OCI-LY1 (cell line): ENCODE measurements around the gene GFER.
"Not testable (repeated sequence)": the region's sequence is repeated elsewhere in the genome, so short reads cannot be mapped to it uniquely, and the experiment has no call there.

Source experiments
- H2AFZ ChIP-seq: fragments of 200-600 bp; sonication (generic), shearing (Covaris generic); 2 replicates; pipeline ENCODE4 v1.6.0; 2014; ENCODE audit warnings: antibody characterized with exemption, mild to moderate bottlenecking, low read length
- H3F3A ChIP-seq: fragments of 200-600 bp; sonication (generic), shearing (Covaris generic); 2 replicates; pipeline ENCODE4 v1.6.0; 2014; ENCODE audit warnings: mild to moderate bottlenecking, antibody characterized with exemption, low read length, moderate library complexity; ENCODE audit not compliant: insufficient read depth
- H3K27ac ChIP-seq: fragments of 200-600 bp; sonication (generic); 2 replicates; pipeline ENCODE4 v1.5.1; 2014; ENCODE audit warnings: low read length, mixed run types, mild to moderate bottlenecking, low read depth; ENCODE audit not compliant: poor library complexity, severe bottlenecking
- H3K27me3 ChIP-seq: fragments of 200-600 bp; sonication (generic); 2 replicates; pipeline ENCODE4 v1.6.0; 2014; ENCODE audit warnings: antibody characterized with exemption, mild to moderate bottlenecking, low read length, moderate library complexity; ENCODE audit not compliant: insufficient read depth
- H3K36me3 ChIP-seq: fragments of 200-600 bp; sonication (generic); 2 replicates; pipeline ENCODE4 v1.6.1; 2014; ENCODE audit warnings: mild to moderate bottlenecking, antibody characterized with exemption, low read length, moderate library complexity, mixed read lengths; ENCODE audit not compliant: insufficient read depth
- H3K4me1 ChIP-seq: fragments of 200-600 bp; sonication (generic); 2 replicates; pipeline ENCODE4 v1.5.1; 2014; ENCODE audit warnings: mild to moderate bottlenecking, low read length, moderate library complexity; ENCODE audit not compliant: insufficient read depth, severe bottlenecking
- H3K4me2 ChIP-seq: fragments of 200-600 bp; sonication (generic), shearing (Covaris generic); 2 replicates; pipeline ENCODE4 v1.6.1; 2014; ENCODE audit warnings: low read length
- H3K4me3 ChIP-seq: fragments of 200-600 bp; sonication (generic); 2 replicates; pipeline ENCODE4 v1.5.1; 2014; ENCODE audit warnings: low read length, low read depth, mild to moderate bottlenecking, mixed read lengths; ENCODE audit not compliant: poor library complexity, severe bottlenecking
- H3K79me2 ChIP-seq: fragments of 200-600 bp; shearing (Covaris generic); 2 replicates; pipeline ENCODE4 v1.6.1; 2016; ENCODE audit warnings: mixed run types, low read length, mixed read lengths; ENCODE audit not compliant: insufficient read depth
- H3K9ac ChIP-seq: fragments of 200-600 bp; sonication (generic), shearing (Covaris generic); 2 replicates; pipeline ENCODE4 v1.6.1; 2014; ENCODE audit warnings: mild to moderate bottlenecking, low read length, mixed read lengths
- H3K9me2 ChIP-seq: fragments of 200-600 bp; sonication (generic), shearing (Covaris generic); 2 replicates; pipeline ENCODE4 v1.6.1; 2014; ENCODE audit warnings: low read depth, mild to moderate bottlenecking, low read length, mixed read lengths
- H3K9me3 ChIP-seq: fragments of 200-600 bp; shearing (Covaris generic); 2 replicates; pipeline ENCODE4 v1.6.1; 2014; ENCODE audit warnings: low read length, mixed read lengths
- H4K20me1 ChIP-seq: fragments of 200-600 bp; sonication (generic), shearing (Covaris generic); 2 replicates; pipeline ENCODE4 v1.6.0; 2016; ENCODE audit warnings: mild to moderate bottlenecking, low read length; ENCODE audit not compliant: insufficient read depth
- EZH2 ChIP-seq: fragments of 200-600 bp; sonication (generic), shearing (Covaris generic); IDR thresholded peaks from 2 replicates; pipeline ENCODE4 v1.8.0; 2017; ENCODE audit warnings: borderline replicate concordance, mixed run types, mild to moderate bottlenecking, antibody characterized with exemption, low read length, moderate library complexity, mixed read lengths
- TF ChIP-seq, protein P1 (sequence below): fragments of 200-600 bp; sonication (generic), shearing (Covaris generic); IDR thresholded peaks from 2 replicates; pipeline ENCODE4 v1.5.1; 2017; ENCODE audit warnings: mild to moderate bottlenecking, antibody characterized with exemption, low read length, moderate library complexity, mixed read lengths

GFER gene

DNA sequence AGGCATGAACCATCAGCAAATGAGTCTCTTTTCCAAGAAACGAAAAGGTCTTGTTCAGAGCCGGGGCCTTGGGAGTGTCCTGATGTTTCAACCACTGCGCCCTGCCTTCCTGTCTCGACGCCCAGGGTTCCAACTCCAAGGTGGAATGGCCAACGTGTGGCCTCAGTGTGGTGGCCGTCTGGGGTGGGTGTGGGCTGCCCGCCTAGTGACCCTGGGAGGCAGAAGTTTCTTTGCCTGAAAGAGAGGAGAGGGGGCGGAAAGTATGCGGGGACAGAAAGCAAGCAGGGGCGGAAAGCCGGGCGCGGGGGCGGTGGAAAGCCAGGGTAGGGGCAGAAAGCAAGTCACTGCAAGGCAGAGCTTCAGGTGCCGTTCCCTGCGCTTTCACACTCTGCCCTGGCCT lies 45.1 kb upstream of the GFER start:
- Histone ChIP-seq H3K4me2 (no peak overlapping the region), H3K27me3 (no peaks in the 10 kb centered on the region), H3F3A (no peaks in the 10 kb centered on the region), H3K4me1 (peaks cover 14% of the 10 kb centered on the region), H3K9me3 (no peaks in the 10 kb centered on the region), H3K4me3 (no peak overlapping the region), H2AFZ (no peak overlapping the region), H3K27ac (no peak overlapping the region), H3K36me3 (peaks cover 12% of the 10 kb centered on the region), H4K20me1 (no peaks in the 10 kb centered on the region), H3K9me2 (no peaks in the 10 kb centered on the region), H3K9ac (no peak overlapping the region), H3K79me2 (no peaks in the 10 kb centered on the region)
- TF ChIP-seq EZH2 = no peak
- TF ChIP-seq, protein P1, sequence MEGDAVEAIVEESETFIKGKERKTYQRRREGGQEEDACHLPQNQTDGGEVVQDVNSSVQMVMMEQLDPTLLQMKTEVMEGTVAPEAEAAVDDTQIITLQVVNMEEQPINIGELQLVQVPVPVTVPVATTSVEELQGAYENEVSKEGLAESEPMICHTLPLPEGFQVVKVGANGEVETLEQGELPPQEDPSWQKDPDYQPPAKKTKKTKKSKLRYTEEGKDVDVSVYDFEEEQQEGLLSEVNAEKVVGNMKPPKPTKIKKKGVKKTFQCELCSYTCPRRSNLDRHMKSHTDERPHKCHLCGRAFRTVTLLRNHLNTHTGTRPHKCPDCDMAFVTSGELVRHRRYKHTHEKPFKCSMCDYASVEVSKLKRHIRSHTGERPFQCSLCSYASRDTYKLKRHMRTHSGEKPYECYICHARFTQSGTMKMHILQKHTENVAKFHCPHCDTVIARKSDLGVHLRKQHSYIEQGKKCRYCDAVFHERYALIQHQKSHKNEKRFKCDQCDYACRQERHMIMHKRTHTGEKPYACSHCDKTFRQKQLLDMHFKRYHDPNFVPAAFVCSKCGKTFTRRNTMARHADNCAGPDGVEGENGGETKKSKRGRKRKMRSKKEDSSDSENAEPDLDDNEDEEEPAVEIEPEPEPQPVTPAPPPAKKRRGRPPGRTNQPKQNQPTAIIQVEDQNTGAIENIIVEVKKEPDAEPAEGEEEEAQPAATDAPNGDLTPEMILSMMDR = no peak

DNA sequence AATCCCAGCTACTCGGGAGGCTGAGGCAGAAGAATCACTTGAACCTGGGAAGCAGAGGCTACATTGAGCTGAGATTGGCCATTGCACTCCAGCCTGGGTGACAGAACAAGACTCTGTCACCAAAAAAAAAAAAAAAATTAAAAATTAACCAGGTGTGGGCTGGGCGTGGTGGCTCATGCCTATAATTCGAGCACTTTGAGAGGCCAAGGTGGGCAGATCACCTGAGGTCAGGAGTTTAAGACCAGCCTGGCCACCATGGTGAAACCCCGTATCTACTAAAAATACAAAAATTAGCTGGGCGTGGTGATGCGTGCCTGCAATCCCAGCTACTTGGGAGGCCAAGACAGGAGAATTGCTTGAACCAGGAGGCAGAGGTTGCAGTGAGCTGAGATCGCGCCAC lies 44.2 kb upstream of the GFER start:
- H3F3A ChIP-seq = not testable (repeated sequence)

DNA sequence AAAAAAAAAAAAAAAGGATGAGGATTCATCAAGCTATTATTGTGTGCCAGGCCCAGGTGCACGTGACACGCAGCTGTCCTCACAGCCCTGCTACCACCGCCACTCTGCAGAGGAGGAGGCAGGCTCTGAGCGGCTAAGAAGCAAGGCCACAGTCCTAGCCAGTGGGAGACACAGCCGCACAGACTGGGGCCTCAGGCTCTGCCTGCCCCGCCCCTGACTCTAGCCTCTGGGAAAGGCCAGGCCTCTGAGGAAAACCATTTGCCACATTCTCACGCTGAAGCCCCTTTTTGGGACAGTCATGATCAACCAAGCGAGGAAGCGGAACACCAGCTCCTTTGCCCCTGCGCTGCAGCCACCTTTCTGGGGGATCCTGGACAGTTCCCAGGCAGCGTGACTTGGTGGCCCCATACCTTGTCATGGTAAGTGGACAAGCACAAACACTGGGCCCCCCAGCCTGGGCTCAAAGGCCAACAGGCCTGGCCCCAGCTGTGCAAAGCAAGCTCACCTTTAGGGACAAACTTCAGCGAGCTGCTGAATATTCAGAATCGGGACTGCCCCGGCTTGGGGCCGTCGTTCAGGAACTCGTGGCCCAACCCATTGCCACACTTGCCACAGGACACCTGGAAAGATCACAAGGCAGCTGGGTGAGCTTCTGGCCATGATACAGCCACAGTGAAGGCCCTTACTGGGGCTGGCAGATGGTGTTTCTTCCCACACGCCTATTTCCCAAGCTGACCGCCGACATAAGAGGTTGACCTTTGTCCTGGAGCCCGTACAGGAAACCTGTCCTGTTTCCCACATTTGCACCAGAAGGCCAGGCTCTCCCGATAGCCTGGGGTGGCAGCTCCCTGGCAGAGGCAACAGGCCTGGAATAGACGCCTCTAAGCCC lies 43.5 kb upstream of the GFER start:
- no peak overlapping the region for H3K9ac ChIP-seq

More for the DNA sequence above, 44.2 kb upstream of the GFER start:
- H3K4me3 ChIP-seq, H3K9me3 ChIP-seq, H3K9ac ChIP-seq, H3K79me2 ChIP-seq, H3K9me2 ChIP-seq, H3K4me2 ChIP-seq, H4K20me1 ChIP-seq, H3K27me3 ChIP-seq, H2AFZ ChIP-seq, H3K27ac ChIP-seq: not testable (repeated sequence)
- H3K36me3 ChIP-seq = peaks cover 12% of the 10 kb centered on the region
- H3K4me1 ChIP-seq = peaks cover 14% of the 10 kb centered on the region

More for the DNA sequence above, 43.5 kb upstream of the GFER start:
- Histone ChIP-seq H3K4me1 (peaks cover 14% of the 10 kb centered on the region), H4K20me1 (no peaks in the 10 kb centered on the region), H3K36me3 (peaks cover 12% of the 10 kb centered on the region), H3K79me2 (no peaks in the 10 kb centered on the region), H3K4me3 (no peak overlapping the region), H3K4me2 (no peak overlapping the region), H3K27ac (no peak overlapping the region), H3K9me3 (no peaks in the 10 kb centered on the region), H3K9me2 (no peaks in the 10 kb centered on the region), H3K27me3 (no peaks in the 10 kb centered on the region), H2AFZ (no peak overlapping the region), H3F3A (no peaks in the 10 kb centered on the region)
- TF ChIP-seq, protein P1 = no peak
- no peak for TF ChIP-seq EZH2
